ENCODE results near the gene ANKS1B. TPM values are rescaled to one million over a fixed set of nuclear protein-coding genes. Genes with fewer than 3 reads are reported as not detected.

The ANKS1B gene
- total and polyA plus RNA-seq, 10 of the 15 experiments (the other 5 are each of a cell fraction or from before 2014, with no cell fraction given): 0.16 to 1.3 (median 0.82) TPM; not detected in 7

- POLR2A ChIA-PET: no interaction called here
- H2AFZ ChIP-seq (ENCODE audit: control insufficient read depth, low read depth, low read length): no peak overlapping the region
- ATAC-seq: no peak
- SMC1A ChIA-PET (ENCODE audit: uncharacterized antibody, unreplicated experiment): interaction anchor here (1.2 kb wide), 1 partner anchor 20 kb away, joined by 3 read pairs; no protein-coding TSS in a partner anchor
- no peaks in the 10 kb centered on the region for H3K4me1 ChIP-seq (ENCODE audit: control insufficient read depth, insufficient read depth, low read length)
- no peaks in the 10 kb centered on the region for H3K9me3 ChIP-seq (replicated peaks; ENCODE audit: control insufficient read depth, insufficient read depth, low read length)
- no peak overlapping the region for H3K4me3 ChIP-seq
- H3K9ac ChIP-seq (ENCODE audit: control insufficient read depth, insufficient read depth, low read length): no peak overlapping the region
- H3K4me2 ChIP-seq (ENCODE audit: control insufficient read depth, insufficient read depth): no peak overlapping the region
- H3K79me2 ChIP-seq (ENCODE audit: control insufficient read depth, insufficient read depth, low read length): no peaks in the 10 kb centered on the region
- no peaks in the 10 kb centered on the region for H4K20me1 ChIP-seq (ENCODE audit: control insufficient read depth, insufficient read depth)
- no TSS peak for BruUV-seq (replicated peaks)
- TF ChIP-seq NFXL1 (IDR thresholded peaks at IDR 0.05; ENCODE audit: borderline replicate concordance): no peak
- no peak for TF ChIP-seq RB1 (IDR thresholded peaks at IDR 0.05; ENCODE audit: borderline replicate concordance)
- TF ChIP-seq NFYB (IDR thresholded peaks at IDR 0.05; ENCODE audit: insufficient read depth, low read depth, low read length): no peak
- no peak for TF ChIP-seq ZNF274 (IDR thresholded peaks at IDR 0.05; ENCODE audit: insufficient read depth, insufficient read length)
- no peak for TF ChIP-seq CEBPZ (IDR thresholded peaks at IDR 0.05; ENCODE audit: low read depth, low read length)
- TF ChIP-seq RBBP5 (conservative IDR thresholded peaks at IDR 0.05): no peak
- no peak for TF ChIP-seq YBX1 (IDR thresholded peaks at IDR 0.05)
- no peak for TF ChIP-seq TARDBP (IDR thresholded peaks at IDR 0.05; ENCODE audit: borderline replicate concordance)
- TF ChIP-seq STAT1 (conservative IDR thresholded peaks at IDR 0.05): no peak
- in situ Hi-C loops (cut with MboI) (no loop called here), intact Hi-C loops (cut with micrococcal nuclease; ENCODE audit: unreplicated experiment) (no loop called here)
- no peak overlapping the region for H3K27ac ChIP-seq (ENCODE audit: control insufficient read depth, insufficient read depth)
- H3K36me3 ChIP-seq (ENCODE audit: control insufficient read depth in 2 of 2, insufficient read depth in 2 of 2, low read length in 1 of 2): no peaks in the 10 kb centered on the region
- RAD21 ChIA-PET (ENCODE audit: unreplicated experiment): interaction anchor here (0.5 kb wide), 1 partner anchor 1127 kb away, joined by 4 read pairs; no protein-coding TSS in a partner anchor
- H3K27me3 ChIP-seq (replicated peaks in 1 of 2; ENCODE audit: control insufficient read depth in 2 of 2, insufficient read depth in 2 of 2, low read length in 1 of 2): peaks cover 0 to 2% of the 10 kb centered on the region in 2 experiments; a peak in 1 of 4 replicates
- no peak for DNase-seq (ENCODE audit: low read depth, low spot score)
- WGBS (ENCODE audit: insufficient coverage, insufficient replicate concordance, low lambda C conversion rate, missing lambda C conversion rate): 0% methylated on average over 2 of the region's 2 CpGs
- CTCF ChIA-PET: interaction anchor here (0.5 kb wide), 1 partner anchor 169 kb away, joined by 3 read pairs; no protein-coding TSS in a partner anchor
- no peak for FAIRE-seq
These were observed 1163.5 kb downstream of the ANKS1B start for GRCh38 chr12:98821232-98821631.
